ENCODE measurements around the gene RTN4. TPM values are rescaled to one million over a fixed set of nuclear protein-coding genes. Genes with fewer than 3 reads are reported as not detected.

Gene RTN4
- total and polyA plus RNA-seq, 9 donors, result 110 to 334 (median 200) TPM

DNA sequence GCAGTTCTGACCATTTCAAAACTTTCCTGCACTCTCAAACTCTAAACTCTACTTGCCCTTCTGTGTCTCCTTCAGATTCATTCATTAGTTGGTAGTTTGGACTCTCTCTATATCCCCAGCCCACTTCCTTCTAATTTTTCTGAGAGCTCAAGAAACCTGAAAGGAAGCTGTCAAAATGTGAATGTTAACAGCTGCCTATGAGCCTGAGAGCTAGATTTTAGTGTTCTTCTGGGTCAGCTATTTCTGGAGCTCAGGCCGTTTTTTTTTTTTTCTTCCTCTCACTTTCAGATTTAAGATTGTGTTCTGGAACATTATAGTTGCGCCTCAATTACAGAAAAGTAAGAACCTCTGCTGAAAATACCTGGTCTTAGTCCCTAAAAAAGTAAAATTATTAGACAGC is 73.1 kb downstream of the RTN4 start:
- Histone ChIP-seq H3K4me1 (ENCODE audit: insufficient read depth) (peaks cover 3% of the 10 kb centered on the region), H3K27me3 (no peaks in the 10 kb centered on the region), H3K27ac (no peak overlapping the region), H3K9me3 (no peaks in the 10 kb centered on the region), H3K4me3 (no peak overlapping the region), H3K36me3 (no peaks in the 10 kb centered on the region)
- no peak for TF ChIP-seq EP300 (IDR thresholded peaks at IDR 0.05)
- TF ChIP-seq, protein P1, sequence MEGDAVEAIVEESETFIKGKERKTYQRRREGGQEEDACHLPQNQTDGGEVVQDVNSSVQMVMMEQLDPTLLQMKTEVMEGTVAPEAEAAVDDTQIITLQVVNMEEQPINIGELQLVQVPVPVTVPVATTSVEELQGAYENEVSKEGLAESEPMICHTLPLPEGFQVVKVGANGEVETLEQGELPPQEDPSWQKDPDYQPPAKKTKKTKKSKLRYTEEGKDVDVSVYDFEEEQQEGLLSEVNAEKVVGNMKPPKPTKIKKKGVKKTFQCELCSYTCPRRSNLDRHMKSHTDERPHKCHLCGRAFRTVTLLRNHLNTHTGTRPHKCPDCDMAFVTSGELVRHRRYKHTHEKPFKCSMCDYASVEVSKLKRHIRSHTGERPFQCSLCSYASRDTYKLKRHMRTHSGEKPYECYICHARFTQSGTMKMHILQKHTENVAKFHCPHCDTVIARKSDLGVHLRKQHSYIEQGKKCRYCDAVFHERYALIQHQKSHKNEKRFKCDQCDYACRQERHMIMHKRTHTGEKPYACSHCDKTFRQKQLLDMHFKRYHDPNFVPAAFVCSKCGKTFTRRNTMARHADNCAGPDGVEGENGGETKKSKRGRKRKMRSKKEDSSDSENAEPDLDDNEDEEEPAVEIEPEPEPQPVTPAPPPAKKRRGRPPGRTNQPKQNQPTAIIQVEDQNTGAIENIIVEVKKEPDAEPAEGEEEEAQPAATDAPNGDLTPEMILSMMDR (IDR thresholded peaks at IDR 0.05), result no peak
- TF ChIP-seq POLR2A (IDR thresholded peaks at IDR 0.05), result no peak
- 33 to 38% (median 36%) methylated on average over 2 of the region's 2 CpGs for WGBS, 3 donors
- intact Hi-C loops (cut with DNase I), result no loop called here
- no peak for DNase-seq

DNA sequence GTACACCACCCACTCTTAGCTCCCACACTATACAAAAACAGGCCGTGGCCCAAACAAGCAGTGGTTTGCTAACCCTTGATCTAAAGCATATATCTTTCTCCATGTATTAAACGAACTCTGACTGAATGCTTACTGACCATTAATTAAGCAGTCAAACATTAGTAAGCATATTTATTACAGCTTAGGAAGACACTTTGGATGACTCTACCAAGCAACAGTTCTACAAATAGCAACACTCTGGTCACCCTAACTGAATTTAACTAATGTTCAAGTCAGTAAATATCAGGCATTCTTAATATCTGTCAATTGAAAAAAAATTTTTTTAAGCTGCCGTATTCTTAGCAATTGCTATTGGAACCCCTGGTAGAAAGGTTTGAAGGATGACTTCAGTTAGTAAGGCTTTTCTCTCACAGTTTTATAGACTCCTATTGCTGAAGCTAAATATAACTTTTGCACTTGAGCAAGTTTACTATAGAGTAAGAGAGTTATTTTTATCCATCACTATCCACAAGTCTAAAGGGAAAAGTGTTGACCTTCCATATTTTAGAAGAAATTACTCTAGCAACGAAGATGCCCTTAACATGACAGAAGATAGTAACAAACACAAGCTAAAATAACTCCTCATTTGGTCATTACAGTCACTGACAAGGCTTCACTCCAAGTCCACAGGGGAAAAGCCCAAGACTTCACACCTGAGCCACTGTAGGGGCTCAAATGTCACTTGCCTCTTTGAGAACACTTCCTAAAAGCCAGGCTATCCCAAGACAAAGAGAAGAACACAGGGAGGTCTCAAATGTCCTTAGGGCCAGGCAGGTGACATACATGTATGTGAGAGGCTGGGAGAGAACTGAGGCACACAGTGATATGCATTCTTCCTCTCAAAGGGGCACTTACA is 74.4 kb downstream of the RTN4 start:
- H3K4me3 ChIP-seq, result no peak overlapping the region
- TF ChIP-seq POLR2A (IDR thresholded peaks at IDR 0.05), result no peak
- TF ChIP-seq, protein P1 (IDR thresholded peaks at IDR 0.05), result no peak
- TF ChIP-seq EP300 (IDR thresholded peaks at IDR 0.05), result no peak
- peaks cover 3% of the 10 kb centered on the region for H3K4me1 ChIP-seq (ENCODE audit: insufficient read depth)
- H3K27me3 ChIP-seq, result no peaks in the 10 kb centered on the region
- DNase-seq, result no peak
- 63 to 75% (median 67%) methylated on average over 4 of the region's 4 CpGs for WGBS, 3 donors
- H3K27ac ChIP-seq, result no peak overlapping the region
- no peaks in the 10 kb centered on the region for H3K9me3 ChIP-seq
- no peaks in the 10 kb centered on the region for H3K36me3 ChIP-seq
- intact Hi-C loops (cut with DNase I), result no loop called here

DNA sequence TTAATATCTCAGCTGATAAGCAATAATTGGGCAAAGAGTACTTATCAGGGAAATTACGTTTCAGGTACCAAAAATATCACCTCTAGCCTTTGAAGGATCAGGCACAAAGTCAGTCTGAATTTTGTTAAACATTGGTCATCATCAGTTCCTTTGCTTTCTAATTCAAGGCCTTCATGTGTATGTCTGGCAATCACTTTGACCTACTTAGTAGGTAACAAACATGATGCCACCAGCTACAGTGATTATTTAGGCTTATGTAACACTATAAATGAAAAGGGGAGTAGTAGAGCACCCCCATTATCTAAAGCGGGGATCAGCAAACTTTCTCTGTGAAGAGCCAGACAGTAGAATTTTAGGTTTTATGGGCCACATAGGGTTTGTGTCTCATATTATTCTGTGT is 75.1 kb downstream of the RTN4 start:
- intact Hi-C loops (cut with DNase I), result no loop called here

DNA sequence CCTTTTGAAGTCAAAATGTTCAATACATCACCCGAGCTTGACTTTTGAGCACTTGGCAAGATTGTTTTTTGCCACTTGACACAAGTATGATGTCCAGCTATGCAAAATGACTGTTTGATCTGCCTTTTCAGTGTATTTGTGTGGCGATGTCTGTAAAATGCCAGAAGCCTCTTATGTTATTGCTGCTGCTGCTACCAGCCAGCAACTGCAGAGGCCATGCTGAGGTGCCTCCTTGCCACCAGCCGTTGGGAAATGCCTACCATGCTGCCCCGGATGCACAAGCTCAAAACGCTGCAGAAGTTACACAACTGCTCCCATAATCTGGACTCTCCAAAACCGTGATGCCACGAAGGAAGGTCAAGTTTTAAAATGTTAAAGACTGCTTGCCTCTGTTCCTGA is 80.3 kb downstream of the RTN4 start:
- TF ChIP-seq, protein P1 (IDR thresholded peaks at IDR 0.05), result no peak
- TF ChIP-seq EP300 (IDR thresholded peaks at IDR 0.05) (no peak), POLR2A (IDR thresholded peaks at IDR 0.05) (no peak)
- no peaks in the 10 kb centered on the region for H3K27me3 ChIP-seq
- 87 to 90% (median 87%) methylated on average over 7 of the region's 7 CpGs for WGBS, 3 donors
- H3K9me3 ChIP-seq, result no peaks in the 10 kb centered on the region
- H3K4me3 ChIP-seq, result no peak overlapping the region
- no peaks in the 10 kb centered on the region for H3K36me3 ChIP-seq
- DNase-seq, result no peak
- intact Hi-C loops (cut with DNase I), result no loop called here
- H3K27ac ChIP-seq, result no peak overlapping the region
- H3K4me1 ChIP-seq (ENCODE audit: insufficient read depth), result no peaks in the 10 kb centered on the region

More for the DNA sequence above, 75.1 kb downstream of the RTN4 start:
- Histone ChIP-seq H3K9me3 (no peaks in the 10 kb centered on the region), H3K27me3 (no peaks in the 10 kb centered on the region), H3K36me3 (no peaks in the 10 kb centered on the region), H3K4me3 (no peak overlapping the region), H3K27ac (no peak overlapping the region), H3K4me1 (ENCODE audit: insufficient read depth) (peaks cover 3% of the 10 kb centered on the region)
- TF ChIP-seq, protein P1 (IDR thresholded peaks at IDR 0.05), result no peak
- TF ChIP-seq EP300 (IDR thresholded peaks at IDR 0.05) (no peak), POLR2A (IDR thresholded peaks at IDR 0.05) (no peak)
- WGBS, 3 donors, result 84 to 91% (median 88%) methylated on average over 2 of the region's 2 CpGs
- no peak for DNase-seq
